ENCODE measurements around the gene CD151.

Gene CD151

DNA sequence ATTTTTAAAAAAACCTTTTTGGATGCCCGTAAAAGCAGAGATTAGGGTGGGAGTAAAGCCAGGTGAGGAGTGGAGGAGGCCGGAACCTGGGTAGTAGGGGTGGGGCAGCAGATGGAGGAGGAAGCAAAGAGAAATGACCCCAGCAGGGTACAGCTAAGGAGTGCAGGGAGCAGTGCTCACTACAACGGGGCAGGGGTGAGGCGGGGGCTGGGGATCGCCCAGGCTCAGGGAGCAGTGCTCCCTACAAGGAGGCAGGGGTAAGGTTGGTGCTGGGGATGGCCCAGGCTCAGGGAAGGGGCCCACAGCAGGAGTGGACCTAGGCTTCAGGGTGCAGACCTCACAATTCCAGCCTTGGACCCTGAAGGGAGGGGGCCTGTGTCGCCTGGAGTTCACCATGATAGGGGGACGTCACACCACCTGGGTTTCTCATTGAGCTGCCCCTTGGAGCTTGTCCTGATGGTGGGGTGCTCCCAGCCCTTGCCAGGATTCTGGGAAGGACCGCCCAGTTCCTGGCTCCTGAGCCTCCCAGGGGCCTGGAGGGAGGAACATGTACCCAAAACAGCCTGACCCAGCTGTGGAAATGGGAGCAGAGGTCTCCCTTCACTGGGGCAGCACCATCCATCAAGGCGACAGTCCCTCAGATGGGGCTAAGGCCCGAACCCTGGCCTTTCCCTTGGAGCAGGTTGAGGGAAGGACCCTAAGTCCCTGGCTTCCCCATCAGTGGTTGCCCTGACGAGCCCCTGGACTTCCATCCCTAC is 16.9 kb upstream of the CD151 start:
- DNase-seq, result no peak

DNA sequence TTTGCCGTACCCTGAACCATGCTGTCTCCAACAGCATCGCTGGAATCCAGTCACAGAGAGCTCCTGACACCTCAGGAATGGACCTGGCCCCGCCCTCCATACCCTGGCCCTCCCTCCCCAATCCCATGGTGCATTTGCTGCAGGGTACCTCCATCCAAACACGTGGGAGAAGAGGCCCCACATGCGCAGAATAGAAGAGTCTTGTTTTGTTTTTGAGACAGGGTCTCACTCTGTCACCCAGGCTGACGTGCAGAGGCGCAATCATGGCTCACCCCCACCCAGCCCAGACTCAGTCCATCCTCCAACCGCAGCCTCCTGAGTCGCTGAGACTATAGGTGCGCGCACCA is 16.3 kb upstream of the CD151 start:
- DNase-seq, result no peak

DNA sequence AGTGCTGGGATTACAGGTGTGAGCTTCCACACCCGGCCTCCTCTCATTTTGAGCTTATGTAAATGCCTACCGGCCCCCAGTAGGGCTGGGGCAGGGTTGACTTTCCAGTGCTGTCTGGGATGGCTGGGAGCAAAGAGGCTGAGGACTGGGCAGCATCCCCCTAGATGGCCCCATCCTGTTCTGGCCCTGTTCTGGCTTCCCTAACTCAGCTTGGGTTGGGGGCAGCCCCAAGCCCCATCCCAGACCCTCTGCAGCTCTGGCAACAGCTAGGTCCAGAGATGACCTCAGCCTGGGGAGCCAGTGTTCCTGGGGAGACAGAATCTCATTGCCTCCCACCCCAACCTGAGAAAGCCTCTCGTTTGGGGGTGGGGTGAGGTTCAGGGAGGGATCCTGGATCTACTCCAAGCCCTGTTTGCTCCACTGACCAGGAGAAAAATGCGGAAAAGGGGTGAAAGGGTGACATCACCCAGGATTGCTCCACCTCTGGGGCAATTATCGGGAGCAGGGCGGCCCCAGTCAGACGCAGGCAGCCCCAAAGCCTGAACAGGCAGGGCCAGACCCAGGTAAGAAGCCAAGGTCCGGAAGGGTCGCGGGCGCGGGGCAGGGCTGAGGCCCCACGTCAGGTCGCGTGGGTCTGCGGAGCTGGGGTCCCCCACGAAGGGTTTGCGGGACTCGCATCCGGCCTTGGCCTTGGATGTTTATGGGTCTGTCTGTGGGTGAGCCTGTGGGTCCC is 14.2 kb upstream of the CD151 start, which contains the start of gene PNPLA2:
PNPLA2 (plus strand) TSS at position 519 of the 733 bp plus-strand sequence. CDS start 805 bp downstream, outside the sequence.
- DNase-seq, result no peak

DNA sequence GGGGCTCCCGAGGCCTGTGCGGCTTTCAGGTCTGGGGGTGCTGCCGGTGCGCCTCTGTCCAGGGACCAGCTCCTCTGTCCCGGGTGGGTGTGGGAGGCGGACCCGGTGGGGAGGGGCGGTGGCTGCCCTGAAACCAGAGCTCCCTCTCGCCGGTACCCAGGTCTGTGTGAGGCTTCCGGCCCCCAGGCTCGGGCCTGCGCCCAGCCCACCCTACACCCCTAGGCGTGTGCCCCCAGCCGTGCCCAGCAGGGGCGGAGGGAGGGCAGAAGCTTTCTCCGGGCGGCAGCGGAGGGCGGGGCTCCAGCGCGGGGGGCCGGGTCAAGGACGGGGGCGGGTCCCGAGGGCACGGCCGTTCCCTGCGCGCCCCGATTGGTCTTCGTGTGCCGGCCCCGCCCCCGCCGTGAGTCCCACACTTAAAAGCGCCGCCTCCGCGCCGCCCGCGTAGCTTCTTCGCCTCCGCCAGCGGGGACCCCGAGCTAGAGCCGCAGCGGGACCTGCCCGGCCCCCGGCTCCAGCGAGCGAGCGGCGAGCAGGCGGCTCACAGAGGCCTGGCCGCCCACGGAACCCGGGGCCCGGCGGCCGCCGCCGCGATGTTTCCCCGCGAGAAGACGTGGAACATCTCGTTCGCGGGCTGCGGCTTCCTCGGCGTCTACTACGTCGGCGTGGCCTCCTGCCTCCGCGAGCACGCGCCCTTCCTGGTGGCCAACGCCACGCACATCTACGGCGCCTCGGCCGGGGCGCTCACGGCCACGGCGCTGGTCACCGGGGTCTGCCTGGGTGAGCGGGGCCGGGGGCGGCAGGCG is 13.4 kb upstream of the CD151 start:
- DNase-seq, result peak; percentile 77

DNA sequence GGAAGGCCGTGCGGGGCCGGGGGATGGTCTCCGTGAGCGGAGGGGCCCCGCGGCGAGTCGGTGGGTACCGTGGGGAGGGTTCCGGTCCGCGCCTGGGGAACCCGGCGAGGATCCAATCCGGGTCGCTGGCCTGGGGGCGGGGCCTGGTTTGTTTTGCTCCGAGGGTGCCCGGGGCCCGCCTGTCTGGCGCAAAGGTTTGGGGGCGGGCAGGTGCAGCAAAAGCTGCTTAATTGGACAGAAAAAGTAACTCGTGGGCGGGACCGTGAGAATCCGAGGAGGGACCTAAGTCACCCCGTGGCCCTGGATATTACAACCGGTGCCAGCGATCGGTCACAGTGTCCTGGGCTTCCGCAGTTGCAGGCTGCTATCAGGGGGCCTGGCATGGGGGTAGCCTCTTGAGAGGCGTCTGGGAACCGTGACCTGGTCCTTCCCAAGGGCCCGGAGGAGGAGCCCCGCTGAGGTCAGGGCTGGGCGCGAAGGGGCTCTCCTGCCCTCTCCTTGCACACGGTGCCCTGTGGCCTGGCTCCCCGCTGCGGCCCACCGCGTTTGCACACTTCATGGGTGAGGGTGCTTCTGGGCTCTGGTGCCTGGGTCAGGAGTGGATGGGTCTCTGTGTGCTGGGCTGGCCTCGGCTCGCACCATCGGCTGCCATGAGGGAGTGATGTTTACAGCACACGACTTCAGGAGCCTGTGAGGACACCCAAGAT is 12.7 kb upstream of the CD151 start:
- peak; percentile 57 for DNase-seq

DNA sequence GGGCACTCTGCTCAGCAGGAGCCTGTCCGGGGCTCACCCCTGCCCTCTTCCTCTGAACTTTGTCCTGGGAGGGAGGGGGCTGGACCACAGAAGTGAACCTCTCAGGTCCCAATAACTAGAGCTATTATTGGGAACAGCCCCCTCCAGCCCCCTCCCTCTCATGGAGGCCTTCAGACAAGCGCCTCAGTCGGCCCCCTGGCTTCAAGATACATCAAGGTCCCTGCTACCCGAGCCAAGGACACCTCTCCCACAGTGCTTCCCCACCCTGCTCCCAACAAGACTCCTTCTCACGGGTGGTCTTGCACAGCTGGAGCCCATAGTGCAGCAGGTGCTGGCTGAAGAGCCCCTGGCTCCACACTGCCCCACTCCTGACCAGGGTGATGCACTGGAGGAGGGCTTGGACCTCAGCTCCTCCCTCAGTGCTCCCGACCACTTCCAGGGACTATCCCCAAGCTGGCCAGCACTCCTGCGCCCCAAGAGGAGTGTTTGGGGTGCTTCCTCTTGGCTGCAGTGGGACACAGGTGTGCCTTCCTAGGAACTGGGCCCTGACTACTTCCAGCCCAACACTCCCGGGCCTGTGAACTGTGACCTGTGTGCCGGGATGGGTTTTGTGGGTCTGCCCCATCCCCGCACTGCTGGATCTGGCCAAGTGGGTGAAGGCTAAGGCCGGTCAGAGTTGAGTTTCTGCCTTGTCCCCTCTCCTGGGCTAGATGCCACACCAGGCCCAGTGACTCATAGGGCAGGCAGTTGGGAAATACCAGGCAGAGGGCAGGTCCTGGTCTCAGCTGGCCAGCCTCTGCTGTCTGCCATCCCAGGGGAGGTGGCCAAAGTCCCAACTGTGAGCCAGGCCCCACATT is 11.9 kb upstream of the CD151 start:
- DNase-seq, result no peak

DNA sequence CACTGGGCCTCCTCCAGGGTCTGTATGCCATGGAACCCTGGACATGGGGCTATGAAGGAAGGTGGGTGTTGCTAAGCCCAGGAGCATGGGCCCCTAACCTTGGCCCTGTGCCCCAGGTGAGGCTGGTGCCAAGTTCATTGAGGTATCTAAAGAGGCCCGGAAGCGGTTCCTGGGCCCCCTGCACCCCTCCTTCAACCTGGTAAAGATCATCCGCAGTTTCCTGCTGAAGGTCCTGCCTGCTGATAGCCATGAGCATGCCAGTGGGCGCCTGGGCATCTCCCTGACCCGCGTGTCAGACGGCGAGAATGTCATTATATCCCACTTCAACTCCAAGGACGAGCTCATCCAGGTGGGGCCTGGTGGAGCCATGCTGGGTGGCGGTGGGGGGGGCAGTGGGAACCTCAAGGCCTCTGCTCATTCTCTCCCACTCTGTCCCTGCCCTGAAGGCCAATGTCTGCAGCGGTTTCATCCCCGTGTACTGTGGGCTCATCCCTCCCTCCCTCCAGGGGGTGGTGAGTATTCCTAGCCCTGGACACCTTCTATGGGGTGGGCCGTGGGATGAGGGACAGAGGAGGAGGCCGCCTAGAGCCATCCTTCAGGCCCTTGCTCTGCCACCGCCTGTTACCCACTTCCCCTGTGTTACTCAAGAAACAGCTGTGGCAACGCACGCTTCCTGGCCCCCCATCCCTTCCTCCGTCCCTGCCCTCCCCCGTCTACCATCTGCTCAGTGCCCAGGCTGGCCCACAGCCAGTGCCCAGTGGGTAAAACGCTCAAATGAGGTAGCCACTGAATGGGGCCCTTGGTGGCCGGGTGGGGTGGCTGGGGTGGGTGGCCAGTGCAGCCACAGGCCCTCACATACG is 11.0 kb upstream of the CD151 start:
- no peak for DNase-seq

DNA sequence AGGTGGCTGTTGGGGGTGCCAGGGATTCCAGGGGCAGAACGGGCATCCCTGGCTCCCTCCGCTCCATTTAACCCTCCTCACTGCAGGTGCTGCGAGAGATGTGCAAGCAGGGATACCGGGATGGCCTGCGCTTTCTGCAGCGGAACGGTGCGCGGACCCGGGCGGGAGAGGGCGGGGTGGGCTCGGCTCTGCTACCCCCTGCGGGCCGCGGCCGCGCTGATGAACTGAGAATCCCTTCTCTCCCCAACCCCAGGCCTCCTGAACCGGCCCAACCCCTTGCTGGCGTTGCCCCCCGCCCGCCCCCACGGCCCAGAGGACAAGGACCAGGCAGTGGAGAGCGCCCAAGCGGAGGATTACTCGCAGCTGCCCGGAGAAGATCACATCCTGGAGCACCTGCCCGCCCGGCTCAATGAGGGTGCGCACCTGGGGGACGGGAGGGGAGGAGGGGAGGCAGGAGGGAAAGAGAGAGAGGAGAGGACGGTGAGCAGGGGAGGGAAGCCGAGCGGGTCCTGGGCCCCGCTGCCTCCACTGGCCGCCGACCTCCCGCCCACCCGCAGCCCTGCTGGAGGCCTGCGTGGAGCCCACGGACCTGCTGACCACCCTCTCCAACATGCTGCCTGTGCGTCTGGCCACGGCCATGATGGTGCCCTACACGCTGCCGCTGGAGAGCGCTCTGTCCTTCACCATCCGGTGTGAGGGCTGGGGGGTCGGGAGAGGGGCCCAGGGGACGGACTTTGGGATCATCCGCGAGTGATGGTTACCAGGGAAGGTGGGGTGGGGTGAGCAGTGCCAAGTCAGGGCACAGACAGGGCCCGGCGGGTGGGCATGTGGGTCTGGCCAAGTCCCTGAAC is 9.1 kb upstream of the CD151 start:
- DNase-seq, result no peak

DNA sequence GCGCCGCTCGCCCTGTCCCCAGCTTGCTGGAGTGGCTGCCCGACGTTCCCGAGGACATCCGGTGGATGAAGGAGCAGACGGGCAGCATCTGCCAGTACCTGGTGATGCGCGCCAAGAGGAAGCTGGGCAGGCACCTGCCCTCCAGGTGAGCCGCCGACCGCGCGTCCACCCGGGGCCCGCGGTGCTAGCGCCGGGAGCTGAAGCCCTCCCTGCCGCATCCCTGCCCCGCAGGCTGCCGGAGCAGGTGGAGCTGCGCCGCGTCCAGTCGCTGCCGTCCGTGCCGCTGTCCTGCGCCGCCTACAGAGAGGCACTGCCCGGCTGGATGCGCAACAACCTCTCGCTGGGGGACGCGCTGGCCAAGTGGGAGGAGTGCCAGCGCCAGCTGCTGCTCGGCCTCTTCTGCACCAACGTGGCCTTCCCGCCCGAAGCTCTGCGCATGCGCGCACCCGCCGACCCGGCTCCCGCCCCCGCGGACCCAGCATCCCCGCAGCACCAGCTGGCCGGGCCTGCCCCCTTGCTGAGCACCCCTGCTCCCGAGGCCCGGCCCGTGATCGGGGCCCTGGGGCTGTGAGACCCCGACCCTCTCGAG is 8.4 kb upstream of the CD151 start:
- no peak for DNase-seq

DNA sequence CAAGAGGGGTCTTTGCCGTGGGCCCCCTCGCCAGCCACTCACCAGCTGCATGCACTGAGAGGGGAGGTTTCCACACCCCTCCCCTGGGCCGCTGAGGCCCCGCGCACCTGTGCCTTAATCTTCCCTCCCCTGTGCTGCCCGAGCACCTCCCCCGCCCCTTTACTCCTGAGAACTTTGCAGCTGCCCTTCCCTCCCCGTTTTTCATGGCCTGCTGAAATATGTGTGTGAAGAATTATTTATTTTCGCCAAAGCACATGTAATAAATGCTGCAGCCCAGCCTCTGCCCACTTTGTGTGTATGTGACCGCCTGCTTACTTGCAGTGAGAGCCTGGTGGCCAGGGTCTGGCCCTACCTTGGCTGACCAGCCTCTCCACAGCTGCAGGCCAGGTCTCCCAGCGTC is 7.8 kb upstream of the CD151 start:
- DNase-seq, result no peak

DNA sequence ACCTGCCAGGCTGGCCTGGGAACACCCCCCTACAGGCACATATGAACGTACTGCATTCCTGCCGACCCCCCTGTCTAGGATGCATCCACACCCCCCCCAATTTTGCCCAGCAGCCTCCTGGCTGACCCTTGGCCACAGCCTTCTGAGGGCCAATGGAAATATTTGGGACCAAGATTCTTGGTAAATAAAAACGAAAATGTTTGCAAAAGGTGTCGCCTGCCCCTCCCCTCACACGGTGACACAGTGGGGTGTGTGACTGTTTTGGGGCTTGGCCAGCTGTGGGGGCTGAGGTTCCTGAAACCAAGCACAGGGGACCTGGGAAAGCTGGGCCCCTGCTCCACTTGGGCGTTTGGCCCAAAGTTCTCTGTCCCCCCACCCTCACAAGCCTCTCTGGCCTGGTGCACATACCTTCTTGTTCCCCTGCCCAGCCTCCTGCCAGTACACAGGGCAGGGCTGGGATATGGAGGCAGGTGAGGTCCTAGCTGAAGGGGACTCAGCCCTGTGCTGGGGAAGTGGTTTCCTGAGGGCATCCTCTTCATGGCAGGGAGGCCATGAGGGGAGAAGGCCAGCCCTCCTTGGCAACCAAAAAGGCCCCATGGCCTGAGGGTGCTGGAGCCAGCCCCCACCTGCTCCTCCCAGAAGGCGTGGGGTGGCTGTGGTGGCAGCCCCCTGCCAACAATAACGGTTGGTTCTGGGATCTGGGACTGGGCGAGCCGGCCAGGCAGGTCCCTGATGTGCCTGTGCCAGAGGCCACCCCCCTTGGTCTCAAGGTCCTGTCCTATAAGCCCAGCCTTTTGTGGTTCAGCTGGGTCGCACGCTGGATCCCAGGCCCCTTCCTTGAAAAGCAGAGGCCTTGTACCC is 7.2 kb upstream of the CD151 start:
- DNase-seq, result no peak

DNA sequence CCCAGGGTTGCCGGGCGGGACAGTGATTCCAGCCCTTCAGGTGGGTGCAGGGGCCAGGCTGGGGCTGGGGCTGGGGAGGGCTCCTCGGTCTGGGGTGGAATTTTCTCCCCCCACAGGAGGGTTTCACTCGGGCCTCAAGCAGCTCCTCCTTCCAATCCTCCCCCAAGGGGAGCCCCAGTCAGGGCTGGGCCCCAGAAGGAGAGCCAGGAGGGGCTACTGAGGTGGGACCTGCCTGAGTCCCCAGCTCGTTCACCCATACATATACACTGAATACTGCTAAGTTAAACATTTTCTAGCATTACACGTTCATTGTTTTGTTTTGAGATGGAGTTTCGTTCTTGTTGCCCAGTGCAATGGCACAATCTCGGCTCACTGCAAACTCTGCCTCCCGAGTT is 6.5 kb upstream of the CD151 start:
- no peak for DNase-seq

DNA sequence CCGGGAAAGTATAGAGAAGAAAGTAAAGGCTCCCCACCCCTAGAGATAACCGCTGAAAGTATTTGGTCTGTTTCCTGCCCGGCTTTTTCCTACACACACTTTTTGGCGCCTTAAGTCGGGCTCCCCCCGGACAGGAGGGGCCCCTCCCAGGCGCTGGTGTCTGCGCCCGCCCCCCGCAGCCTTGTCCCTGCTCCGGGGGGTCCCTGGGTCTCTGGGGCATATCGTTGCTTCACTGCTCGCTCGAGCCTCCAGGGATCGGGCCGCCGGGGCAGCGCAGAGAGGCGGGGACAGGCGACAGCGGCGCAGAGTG is 6.0 kb upstream of the CD151 start:
- DNase-seq, result no peak

DNA sequence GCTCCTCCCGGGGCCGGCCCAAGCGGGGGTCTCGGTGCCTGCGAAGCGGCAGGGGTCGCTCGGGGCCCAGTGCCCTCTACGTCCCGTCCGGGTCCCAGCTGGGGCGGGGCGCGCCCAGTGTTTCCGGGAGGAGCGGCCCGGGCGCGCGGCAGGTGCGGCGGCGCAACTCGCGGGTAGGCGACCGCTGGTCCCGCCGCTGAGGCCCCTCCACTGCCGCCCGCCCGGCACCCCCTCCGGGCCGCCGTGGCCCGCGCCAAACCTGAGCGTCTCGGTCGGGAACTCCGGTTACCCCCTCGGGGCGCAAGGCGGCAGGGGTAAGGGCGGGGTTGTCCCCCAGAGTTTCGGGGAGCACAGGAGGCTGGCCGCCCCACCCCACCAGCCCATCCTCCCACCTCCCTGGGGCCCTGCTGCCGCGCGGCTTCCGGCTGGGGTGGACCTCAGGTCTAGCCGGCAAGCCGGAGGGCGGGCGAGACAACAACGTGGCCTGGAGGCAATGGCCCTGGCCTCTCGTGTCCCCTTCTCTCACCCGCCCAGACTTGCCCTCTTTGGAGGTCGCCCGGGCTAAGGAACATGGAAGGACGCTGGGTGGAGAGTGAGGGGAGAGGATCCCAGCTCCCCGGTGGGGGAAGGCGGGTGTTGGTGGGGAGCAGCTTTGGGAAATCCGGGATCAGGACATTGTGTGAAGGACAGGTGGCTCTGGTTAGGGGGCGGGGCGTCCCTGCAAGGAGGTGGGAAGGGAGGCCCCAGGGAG is 5.4 kb upstream of the CD151 start:
- no peak for DNase-seq

DNA sequence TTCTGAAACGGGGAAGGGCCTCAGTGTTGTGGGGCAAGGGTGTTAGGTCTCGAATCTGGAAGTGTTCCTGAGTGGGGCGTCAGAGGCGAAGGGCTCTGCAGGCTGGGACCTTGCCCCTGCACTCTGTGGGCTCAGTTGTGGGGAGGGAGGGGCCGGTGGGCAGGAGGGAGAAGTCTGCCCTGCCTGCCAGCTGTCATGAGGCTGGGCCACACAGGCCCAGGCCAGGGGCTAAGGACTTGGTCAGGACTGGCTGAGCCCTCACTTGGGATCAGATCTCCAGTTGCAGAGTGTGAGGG is 4.9 kb upstream of the CD151 start, which contains the start of gene CRACR2B:
CRACR2B (plus strand) TSS at position 23 of the 296 bp plus-strand sequence. CDS start 689 bp downstream, outside the sequence.
- no peak for DNase-seq

DNA sequence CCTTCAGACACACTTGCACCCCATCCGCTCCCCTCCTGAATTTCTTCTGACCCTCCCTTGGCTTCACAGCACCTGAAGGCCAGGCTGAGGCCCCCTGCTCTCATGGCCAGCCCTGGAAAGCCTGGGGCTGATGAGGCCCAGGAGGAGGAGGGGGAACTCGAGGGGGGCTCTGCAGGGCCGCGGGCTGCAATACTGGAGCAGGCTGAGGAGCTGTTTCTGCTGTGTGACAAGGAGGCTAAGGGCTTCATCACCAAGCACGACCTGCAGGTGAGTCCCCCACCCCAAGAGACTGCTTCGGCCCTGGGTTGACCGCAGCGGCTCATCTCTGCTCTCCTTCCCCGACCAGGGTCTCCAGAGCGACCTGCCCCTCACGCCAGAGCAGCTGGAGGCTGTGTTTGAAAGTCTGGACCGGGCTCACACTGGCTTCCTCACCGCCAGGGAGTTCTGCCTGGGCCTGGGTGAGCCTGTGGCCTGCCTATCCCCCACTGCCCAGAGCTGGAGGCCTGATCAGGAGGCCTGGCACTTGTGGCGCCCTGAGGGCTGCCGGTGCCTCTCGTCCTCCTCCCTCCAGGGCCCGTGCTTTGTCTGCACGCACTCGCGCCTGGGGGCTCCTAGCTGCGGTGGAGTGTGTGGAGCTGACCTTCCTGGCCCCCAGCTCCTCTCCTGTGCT is 4.1 kb upstream of the CD151 start:
- DNase-seq, result no peak

DNA sequence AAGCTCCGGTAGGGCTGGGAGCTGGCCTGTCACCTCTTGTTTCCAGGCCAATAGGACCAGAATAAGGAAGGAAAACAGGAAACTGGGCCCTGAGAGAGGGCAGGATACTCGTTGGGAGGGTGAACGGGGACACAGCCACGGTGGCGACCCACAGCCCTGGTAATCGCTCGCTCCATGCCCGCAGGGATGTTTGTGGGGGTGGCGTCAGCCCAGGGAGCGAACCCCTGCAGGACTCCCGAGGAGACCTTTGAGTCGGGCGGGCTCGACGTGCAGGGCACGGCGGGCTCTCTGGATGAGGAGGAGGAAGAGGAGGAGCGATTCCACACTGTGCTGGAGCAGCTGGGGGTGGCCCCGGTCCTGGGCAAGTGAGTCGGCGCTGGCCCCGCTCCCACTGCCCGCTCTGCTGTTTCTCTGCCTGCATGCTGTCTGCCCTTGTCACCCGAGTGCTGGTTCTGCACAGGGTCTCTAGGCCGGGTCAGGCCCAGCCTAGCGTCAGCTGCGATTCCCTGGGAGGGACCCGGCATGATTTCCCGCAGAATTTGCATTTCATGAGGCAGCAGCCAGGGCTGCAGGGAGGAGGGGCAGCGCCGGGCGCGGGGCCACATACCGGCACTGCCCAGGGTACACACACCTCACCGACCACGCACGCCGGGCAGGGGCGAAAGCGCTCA is 3.4 kb upstream of the CD151 start:
- no peak for DNase-seq

Data from NCI-H2171 (cell line).